Ascending aorta (tissue), 2 donors: Measurements from ENCODE around the gene DLG1. TPM values are rescaled to one million over a fixed set of nuclear protein-coding genes. Genes with fewer than 3 reads are reported as not detected.
A peak's percentile ranks its signal among the peaks of the same experiment; 100 is the strongest.

ENCODE experiments used
- DNase-seq, 2 donors: peaks; one replicate each; pipeline ENCODE4 v3.0.0-alpha.2; 2019; ENCODE audit warnings: low spot score in 2 of 2
- H3K27ac ChIP-seq, 2 donors: fragments of 200-600 bp; sonication (generic); one replicate each; pipeline ENCODE4 v1.5.1; 2016 to 2017; ENCODE audit warnings: mild to moderate bottlenecking in 1 of 2
- H3K27me3 ChIP-seq: fragments of 200-600 bp; sonication (generic); one replicate; pipeline ENCODE4 v1.5.1; 2017
- H3K36me3 ChIP-seq, 2 donors: fragments of 200-600 bp; sonication (generic); one replicate each; pipeline ENCODE4 v1.5.1; 2016
- H3K4me1 ChIP-seq, 2 donors: fragments of 200-600 bp; sonication (generic); one replicate each; pipeline ENCODE4 v1.5.1; 2016 to 2017; ENCODE audit warnings: mild to moderate bottlenecking in 1 of 2
- H3K4me3 ChIP-seq, 2 donors: fragments of 200-600 bp; sonication (generic); one replicate each; pipeline ENCODE4 v1.5.1; 2016 to 2017; ENCODE audit warnings: mild to moderate bottlenecking in 1 of 2
- H3K9me3 ChIP-seq, 2 donors: fragments of 200-600 bp; sonication (generic); one replicate each; pipeline ENCODE4 v1.5.1; 2016
- intact Hi-C: fragments of 100-400 bp; cut with DNase I; formaldehyde crosslinking; loops from one replicate; pipeline ENCODE4 v1.15.1; 2023
- total RNA-seq: library from RNA; depleted of rRNA; stranded (reverse); fragments of >200 nt; gene quantifications from one replicate; pipeline ENCODE4 v1.1.0, GENCODE V29; 2016
- TF ChIP-seq, protein P1 (sequence below), 3 experiments: fragments of 200-600 bp in 2 of 3; fragments of 450-650 bp in 1 of 3; sonication (generic) in 2 of 3; IDR thresholded peaks; one replicate each; pipeline ENCODE4 v1.5.1; 2016 to 2019; ENCODE audit warnings: antibody characterized with exemption in 3 of 3, mild to moderate bottlenecking in 1 of 3, moderate library complexity in 1 of 3

DLG1 gene
- total RNA-seq, 1 donor from 2014 or later = 31.0 TPM

DNA sequence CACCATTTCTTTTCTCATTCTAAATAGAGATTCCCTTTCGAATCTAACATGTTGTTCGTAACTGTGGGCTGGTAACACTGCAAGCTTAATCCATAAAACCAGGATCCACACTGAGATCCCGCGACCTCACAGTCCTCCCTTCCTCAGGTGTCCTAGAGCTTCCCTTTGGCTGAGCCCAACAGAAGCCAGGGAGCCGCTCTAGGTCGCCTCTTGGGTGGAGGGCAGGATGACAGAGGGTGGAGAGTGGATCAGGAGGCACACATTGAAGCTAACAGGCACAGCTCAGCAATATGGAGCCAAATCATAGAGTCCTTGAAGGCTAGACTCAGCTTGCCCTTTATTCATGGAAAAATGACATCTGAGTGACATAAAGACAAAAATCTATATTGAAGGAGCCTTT, 44.7 kb upstream of the DLG1 start:
- intact Hi-C loops = no loop called here
- DNase-seq = peak in 1 of 2 donors; percentile 24

DNA sequence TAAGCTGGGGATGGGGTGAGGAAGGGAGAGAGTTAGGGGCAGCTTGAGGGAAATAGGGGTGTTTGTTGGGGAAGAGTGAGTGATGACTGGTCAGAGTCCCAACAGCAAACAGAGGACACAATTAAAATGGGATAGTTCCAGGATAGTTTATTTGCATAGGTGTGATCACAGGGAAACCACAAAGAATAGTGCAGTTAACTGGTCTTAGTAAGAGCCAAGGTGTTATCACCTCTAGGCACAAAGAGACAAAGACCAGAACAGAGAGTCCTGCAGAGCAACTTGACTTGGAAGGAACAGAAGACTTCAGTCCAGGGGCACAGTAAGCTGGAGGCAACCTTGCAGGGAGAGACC, 42.1 kb upstream of the DLG1 start:
- Histone ChIP-seq H3K36me3 (no peaks in the 10 kb centered on the region), H3K4me3 (no peak overlapping the region), H3K4me1 (no peaks in the 10 kb centered on the region), H3K27ac (no peak overlapping the region), H3K27me3 (no peaks in the 10 kb centered on the region), H3K9me3 (no peaks in the 10 kb centered on the region)
- intact Hi-C loops = no loop called here
- DNase-seq = no peak
- TF ChIP-seq, protein P1, sequence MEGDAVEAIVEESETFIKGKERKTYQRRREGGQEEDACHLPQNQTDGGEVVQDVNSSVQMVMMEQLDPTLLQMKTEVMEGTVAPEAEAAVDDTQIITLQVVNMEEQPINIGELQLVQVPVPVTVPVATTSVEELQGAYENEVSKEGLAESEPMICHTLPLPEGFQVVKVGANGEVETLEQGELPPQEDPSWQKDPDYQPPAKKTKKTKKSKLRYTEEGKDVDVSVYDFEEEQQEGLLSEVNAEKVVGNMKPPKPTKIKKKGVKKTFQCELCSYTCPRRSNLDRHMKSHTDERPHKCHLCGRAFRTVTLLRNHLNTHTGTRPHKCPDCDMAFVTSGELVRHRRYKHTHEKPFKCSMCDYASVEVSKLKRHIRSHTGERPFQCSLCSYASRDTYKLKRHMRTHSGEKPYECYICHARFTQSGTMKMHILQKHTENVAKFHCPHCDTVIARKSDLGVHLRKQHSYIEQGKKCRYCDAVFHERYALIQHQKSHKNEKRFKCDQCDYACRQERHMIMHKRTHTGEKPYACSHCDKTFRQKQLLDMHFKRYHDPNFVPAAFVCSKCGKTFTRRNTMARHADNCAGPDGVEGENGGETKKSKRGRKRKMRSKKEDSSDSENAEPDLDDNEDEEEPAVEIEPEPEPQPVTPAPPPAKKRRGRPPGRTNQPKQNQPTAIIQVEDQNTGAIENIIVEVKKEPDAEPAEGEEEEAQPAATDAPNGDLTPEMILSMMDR (IDR thresholded peaks at IDR 0.05) = no peak

More for the DNA sequence above, 44.7 kb upstream of the DLG1 start:
- Histone ChIP-seq H3K4me3 (no peak overlapping the region), H3K9me3 (no peaks in the 10 kb centered on the region), H3K27ac (no peak overlapping the region), H3K4me1 (no peaks in the 10 kb centered on the region), H3K36me3 (no peaks in the 10 kb centered on the region), H3K27me3 (no peaks in the 10 kb centered on the region)
- TF ChIP-seq, protein P1 (IDR thresholded peaks at IDR 0.05) = no peak

DNA sequence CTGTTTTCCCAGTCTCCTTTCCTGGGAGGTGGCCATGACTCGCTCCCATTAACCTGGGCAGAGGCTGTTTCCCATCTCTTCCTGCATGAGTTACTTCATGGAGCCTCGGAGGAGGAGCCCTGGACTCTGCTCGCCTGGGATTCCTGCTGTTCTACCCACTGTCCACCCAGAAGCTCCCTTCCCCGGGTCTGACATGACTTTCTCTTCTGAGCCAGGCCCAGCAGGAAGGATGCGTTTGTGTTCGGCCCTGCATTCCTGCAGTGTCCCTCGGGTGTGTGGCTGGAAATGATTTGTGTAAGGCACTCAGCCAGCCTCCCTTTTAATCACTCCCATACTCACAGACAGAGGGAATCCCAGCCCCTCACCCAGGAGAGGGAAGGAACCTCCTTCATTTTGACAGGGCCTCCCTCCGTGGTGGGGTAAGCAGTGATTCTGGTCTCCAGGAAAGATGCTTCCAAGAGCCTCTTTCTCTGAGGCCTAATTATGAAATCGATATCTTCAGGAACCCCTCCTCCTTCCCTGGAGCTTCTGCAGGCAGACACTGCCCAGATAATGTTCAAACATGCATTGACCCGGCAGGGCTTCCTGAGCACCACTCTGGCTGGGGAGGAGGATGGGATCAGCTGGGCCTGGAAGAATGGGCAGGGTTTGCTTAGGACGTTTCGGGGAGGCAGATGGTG, 41.6 kb upstream of the DLG1 start:
- H3K4me1 ChIP-seq = no peaks in the 10 kb centered on the region
- no peak overlapping the region for H3K27ac ChIP-seq
- H3K27me3 ChIP-seq = no peaks in the 10 kb centered on the region
- intact Hi-C loops = no loop called here
- no peaks in the 10 kb centered on the region for H3K9me3 ChIP-seq
- no peak overlapping the region for H3K4me3 ChIP-seq
- no peaks in the 10 kb centered on the region for H3K36me3 ChIP-seq
- TF ChIP-seq, protein P1 (IDR thresholded peaks at IDR 0.05) = no peak
- DNase-seq = peak in 1 of 2 donors; percentile 39

DNA sequence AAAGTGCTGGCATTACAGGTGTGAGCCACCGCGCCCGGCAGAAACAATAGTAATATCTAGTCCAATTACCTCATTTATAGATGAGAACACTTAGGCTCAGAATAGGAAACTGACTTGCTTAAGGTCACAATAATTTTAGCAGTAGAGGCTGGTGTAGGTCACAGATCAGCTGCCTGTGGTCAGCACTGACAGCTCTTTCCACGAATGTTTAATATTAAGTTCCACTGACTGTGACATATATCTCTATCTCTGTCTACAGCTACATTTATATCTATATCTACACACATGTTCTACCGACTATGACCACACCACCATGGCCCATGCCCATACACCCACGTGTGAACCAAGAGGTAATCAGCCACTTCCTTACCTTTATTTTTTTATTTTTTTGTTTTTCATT, 40.2 kb upstream of the DLG1 start:
- DNase-seq = peak in 1 of 2 donors; percentile 8
- Histone ChIP-seq H3K36me3 (no peaks in the 10 kb centered on the region), H3K27ac (no peak overlapping the region), H3K9me3 (no peaks in the 10 kb centered on the region), H3K4me3 (no peak overlapping the region), H3K27me3 (no peaks in the 10 kb centered on the region), H3K4me1 (no peaks in the 10 kb centered on the region)
- intact Hi-C loops = no loop called here
- TF ChIP-seq, protein P1 (IDR thresholded peaks at IDR 0.05) = no peak

DNA sequence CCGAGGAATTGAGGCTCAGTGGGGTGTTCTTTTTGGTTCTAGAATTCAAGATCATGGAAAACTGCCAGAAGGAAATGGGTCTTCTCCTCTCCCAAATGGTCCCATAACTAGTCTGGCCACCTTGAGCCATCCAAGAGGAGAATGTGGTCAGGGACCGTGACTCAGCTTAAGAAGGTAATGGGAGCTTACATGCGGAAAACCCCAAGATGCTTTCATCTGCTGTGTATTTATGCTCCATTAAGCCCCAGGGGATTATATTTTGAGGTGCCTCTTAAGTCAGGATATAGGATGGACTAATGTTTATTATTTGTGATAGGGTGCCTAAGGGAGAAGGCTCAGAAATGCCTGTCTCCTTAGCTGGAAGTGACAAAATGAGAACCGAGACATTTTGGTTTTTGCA, 39.2 kb upstream of the DLG1 start:
- no peaks in the 10 kb centered on the region for H3K9me3 ChIP-seq
- TF ChIP-seq, protein P1 (IDR thresholded peaks at IDR 0.05) = no peak
- H3K4me3 ChIP-seq = no peak overlapping the region
- no peaks in the 10 kb centered on the region for H3K36me3 ChIP-seq
- H3K27ac ChIP-seq = no peak overlapping the region
- DNase-seq = no peak
- no peaks in the 10 kb centered on the region for H3K4me1 ChIP-seq
- no peaks in the 10 kb centered on the region for H3K27me3 ChIP-seq
- intact Hi-C loops = no loop called here

DNA sequence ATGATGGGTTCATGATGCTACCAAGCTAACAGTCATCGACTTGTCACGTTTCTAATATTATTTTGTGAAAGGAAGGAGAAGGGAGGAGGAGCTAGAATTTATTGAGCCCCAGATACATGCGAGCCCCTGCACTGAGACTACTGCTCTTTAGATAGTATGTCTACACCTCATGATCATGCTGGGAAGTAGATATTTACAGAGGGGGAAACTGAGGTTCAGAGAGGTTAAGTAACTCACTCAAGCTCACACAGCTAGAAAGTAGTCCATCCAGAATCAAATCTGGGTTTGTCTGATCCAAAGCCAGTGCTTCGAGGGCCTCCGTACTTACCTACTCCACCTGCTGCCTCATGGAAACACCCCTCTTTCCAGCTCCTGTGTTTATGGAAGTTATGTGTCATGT, 38.8 kb upstream of the DLG1 start:
- Histone ChIP-seq H3K27ac (no peak overlapping the region), H3K9me3 (no peaks in the 10 kb centered on the region), H3K36me3 (no peaks in the 10 kb centered on the region), H3K4me1 (no peaks in the 10 kb centered on the region), H3K27me3 (no peaks in the 10 kb centered on the region), H3K4me3 (no peak overlapping the region)
- TF ChIP-seq, protein P1 (IDR thresholded peaks at IDR 0.05) = no peak
- peak in 1 of 2 donors; percentile 25 for DNase-seq
- intact Hi-C loops = no loop called here
